Subcutaneous adipose tissue (tissue), 4 donors: ENCODE measurements around the gene L3HYPDH. TPM values are rescaled to one million over a fixed set of nuclear protein-coding genes. Genes with fewer than 3 reads are reported as not detected.

Experiments
- total RNA-seq, 4 donors: library from RNA; depleted of rRNA; stranded (reverse); fragments of >200 nt; gene quantifications; one replicate each; pipeline ENCODE4 v1.1.0, GENCODE V29; 2016
- TF ChIP-seq, protein P1 (sequence below): fragments of 450-650 bp; IDR thresholded peaks from one replicate; pipeline ENCODE4 v1.5.1; 2016; ENCODE audit warnings: low read depth, mild to moderate bottlenecking, control low read depth, antibody characterized with exemption, moderate library complexity

L3HYPDH gene
- 100 to 1,000 TPM in 2 of 4 donors, 10 to 100 TPM in 2; 87.2 to 134 (median 115) TPM for total RNA-seq

GRCh38 chr14:59483819-59484638 is at the start of gene L3HYPDH, which contains the start of gene JKAMP:
Gene L3HYPDH (minus strand): TSS chr14:59484408. CDS start chr14:59484316, 92 bp downstream.
Gene JKAMP (plus strand): TSS chr14:59484517. CDS start chr14:59484590, 73 bp downstream.
- TF ChIP-seq, protein P1, sequence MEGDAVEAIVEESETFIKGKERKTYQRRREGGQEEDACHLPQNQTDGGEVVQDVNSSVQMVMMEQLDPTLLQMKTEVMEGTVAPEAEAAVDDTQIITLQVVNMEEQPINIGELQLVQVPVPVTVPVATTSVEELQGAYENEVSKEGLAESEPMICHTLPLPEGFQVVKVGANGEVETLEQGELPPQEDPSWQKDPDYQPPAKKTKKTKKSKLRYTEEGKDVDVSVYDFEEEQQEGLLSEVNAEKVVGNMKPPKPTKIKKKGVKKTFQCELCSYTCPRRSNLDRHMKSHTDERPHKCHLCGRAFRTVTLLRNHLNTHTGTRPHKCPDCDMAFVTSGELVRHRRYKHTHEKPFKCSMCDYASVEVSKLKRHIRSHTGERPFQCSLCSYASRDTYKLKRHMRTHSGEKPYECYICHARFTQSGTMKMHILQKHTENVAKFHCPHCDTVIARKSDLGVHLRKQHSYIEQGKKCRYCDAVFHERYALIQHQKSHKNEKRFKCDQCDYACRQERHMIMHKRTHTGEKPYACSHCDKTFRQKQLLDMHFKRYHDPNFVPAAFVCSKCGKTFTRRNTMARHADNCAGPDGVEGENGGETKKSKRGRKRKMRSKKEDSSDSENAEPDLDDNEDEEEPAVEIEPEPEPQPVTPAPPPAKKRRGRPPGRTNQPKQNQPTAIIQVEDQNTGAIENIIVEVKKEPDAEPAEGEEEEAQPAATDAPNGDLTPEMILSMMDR, result no peak

DNA sequence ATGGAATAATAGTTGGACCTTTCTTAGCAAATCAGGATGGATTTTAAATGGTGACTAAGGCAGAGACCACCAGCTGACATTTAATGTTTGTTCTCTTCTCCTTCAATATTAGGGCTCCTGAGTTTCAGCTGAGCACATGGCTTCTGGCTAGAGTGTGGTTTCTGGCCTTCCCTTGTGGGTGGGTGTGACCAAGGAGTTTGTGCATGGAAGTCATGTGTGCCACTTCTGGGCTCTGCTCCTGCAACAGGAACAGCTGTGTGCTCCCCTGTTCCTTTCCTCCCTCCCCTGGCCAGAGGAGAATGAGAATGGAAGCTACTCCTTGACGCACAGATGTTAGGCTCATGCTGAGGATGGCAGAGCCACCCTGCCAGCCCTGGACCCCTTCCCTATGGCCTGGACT is 48.2 kb upstream of the L3HYPDH start:
- TF ChIP-seq, protein P1, result no peak

- TF ChIP-seq, protein P1, result no peak
Measured at GRCh38 chr14:59530349-59530748, 46.1 kb upstream of the L3HYPDH start.

GRCh38 chr14:59529189-59529588 is 45.0 kb upstream of the L3HYPDH start:
- TF ChIP-seq, protein P1, result no peak

DNA sequence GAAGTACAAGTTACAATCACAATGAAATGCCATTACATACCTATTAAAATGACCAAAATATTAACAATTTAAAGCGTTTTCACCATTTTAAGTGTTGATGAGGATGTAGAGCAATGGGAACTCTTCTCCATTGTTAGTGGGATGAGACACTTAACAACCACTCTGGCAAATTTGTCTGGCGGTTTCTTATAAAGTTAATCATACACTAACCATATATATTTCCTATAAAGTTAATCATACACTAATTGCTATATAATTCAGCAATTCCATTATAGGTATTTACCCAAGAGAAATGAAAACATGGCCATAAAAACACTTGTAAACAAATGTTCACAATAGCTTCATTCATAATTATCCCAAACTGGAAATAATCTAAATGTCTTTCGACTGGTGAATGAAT is 36.0 kb upstream of the L3HYPDH start:
- TF ChIP-seq, protein P1, result no peak

GRCh38 chr14:59511916-59512575 is 27.8 kb upstream of the L3HYPDH start:
- TF ChIP-seq, protein P1, result no peak

DNA sequence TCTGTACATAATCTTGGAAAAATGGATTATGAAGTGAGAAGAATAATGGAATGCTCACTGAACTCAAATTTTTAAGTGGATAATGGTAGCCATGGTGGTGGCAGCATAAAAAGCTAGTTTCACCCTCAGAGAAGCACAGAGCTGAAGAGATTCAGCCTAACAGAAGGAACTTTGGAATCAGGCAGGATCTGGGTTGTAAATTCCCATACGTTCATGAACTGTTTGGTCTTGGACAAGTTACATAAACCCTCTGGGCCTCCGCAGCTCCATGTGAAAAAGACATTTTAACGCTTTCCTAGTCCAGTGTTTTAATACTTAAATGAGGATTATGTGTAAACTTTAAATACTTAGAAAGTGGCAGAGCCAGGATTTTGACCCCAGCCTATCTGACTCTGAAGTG is 26.8 kb upstream of the L3HYPDH start:
- TF ChIP-seq, protein P1, result no peak
